ENCODE data around the gene DLG3.

GRCh38 chrX:70456256-70456655 lies 11.6 kb downstream of the DLG3 start:
- TF ChIP-seq CTCF (IDR thresholded peaks at IDR 0.05; ENCODE audit: borderline replicate concordance, extremely low read depth, low read length, poor library complexity, severe bottlenecking) (no peak), EZH2 (IDR thresholded peaks at IDR 0.05; ENCODE audit: borderline replicate concordance, low read depth, low read length, severe bottlenecking) (no peak)
